Activated CD4-positive, alpha-beta T cell treated with anti-CD3 and anti-CD28 coated beads, Interleukin-2, Interleukin-6, amounts not matched to agents 100 ng/mL and 50 ng/mL, durations not matched to agents 16 hours and 8 hours (primary cell): ENCODE results near the gene FNIP2.
A peak's percentile ranks its signal among the peaks of the same experiment; 100 is the strongest.
"Not testable (repeated sequence)": the region's sequence is repeated elsewhere in the genome, so short reads cannot be mapped to it uniquely, and the experiment has no call there.

Experiments
- DNase-seq: peaks from one replicate; pipeline ENCODE4 v3.0.0-alpha.2; 2020

FNIP2 gene

GRCh38 chr4:158817562-158818296 lies 48.9 kb downstream of the FNIP2 start:
- DNase-seq = no peak

- no peak for DNase-seq
Measured at GRCh38 chr4:158818560-158819140, 49.8 kb downstream of the FNIP2 start.

- DNase-seq = no peak
Measured at GRCh38 chr4:158819942-158820786, 51.3 kb downstream of the FNIP2 start.

- peak; percentile 73 for DNase-seq
Measured at GRCh38 chr4:158821228-158821971, 52.6 kb downstream of the FNIP2 start.

- DNase-seq = no peak
Measured at GRCh38 chr4:158822348-158822747, 53.5 kb downstream of the FNIP2 start.

DNA sequence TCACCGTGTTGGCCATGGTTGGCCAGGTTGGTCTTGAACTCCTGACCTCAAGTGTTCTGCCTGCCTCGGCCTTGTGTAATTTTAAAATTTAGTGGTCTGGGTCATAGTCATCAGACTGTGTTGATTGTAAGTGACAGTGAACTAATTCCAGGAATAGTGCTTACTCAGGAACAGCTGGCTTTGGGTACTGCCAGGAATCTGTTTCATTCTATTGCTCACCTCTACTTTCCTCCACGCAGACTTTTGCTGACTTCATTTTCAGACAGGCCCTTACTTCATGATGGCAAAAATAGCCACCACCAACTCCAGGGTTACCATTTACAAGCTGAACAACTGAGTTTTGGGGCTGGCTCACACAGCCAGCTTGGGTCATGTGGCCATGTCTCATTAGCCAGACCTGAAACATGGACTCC lies 54.6 kb downstream of the FNIP2 start:
- DNase-seq = peak; percentile 68

- no peak for DNase-seq
Measured at GRCh38 chr4:158824425-158825274, 55.8 kb downstream of the FNIP2 start.

DNA sequence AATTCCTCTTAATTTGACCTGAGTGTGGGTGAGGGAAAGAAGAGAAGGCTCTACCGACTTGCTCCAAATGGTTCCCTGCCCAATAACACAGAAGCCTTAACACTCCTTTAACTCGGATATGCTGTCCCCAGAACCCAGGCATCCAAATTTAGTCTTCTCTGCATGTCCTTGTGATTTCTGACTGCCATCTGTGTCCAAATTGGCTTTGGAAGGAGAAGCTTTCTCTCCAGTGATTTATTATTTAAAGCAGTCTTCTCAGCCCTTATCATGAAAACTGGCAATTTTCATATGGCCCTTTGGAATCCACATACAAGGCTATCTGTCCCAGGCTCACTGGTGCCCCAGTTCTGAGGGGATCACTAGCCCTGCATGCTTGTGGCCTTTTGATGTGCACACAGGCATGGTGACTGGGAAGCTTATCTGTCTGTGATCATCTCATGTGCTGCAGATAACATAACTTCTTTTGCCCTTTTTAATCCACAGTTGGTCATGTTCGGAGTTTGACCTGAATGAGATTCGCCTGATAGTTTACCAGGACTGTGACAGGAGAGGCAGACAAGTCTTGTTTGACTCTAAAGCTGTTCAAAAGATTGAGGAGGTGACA lies 56.7 kb downstream of the FNIP2 start:
- DNase-seq = no peak

DNA sequence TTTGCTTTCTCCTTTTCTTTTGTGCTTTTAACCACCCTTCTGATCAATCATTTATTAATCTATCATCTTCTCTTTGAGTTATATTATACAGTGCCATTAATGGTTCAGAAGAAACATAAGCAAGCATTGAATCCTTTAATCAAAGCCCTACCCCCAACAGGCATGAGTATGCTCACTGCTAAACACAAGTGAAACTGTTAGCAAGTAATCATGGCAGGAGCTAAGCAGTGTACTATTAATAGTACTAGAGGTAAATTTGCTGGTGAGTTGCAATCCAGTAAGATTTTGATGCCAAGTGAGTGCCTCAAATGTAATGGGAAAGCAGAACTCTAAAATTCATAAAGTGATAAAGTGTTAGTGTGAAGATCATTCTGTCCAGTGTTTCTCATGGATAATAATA lies 57.2 kb downstream of the FNIP2 start:
- no peak for DNase-seq

GRCh38 chr4:158826882-158827281 lies 58.1 kb downstream of the FNIP2 start:
- no peak for DNase-seq

GRCh38 chr4:158827543-158827981 lies 58.7 kb downstream of the FNIP2 start:
- no peak for DNase-seq

GRCh38 chr4:158828151-158828550 lies 59.3 kb downstream of the FNIP2 start:
- DNase-seq = not testable (repeated sequence)

- no peak for DNase-seq
Measured at GRCh38 chr4:158829254-158829653, 60.4 kb downstream of the FNIP2 start.

GRCh38 chr4:158833602-158834001 lies 64.8 kb downstream of the FNIP2 start:
- no peak for DNase-seq

- DNase-seq = no peak
Measured at GRCh38 chr4:158835226-158836001, 66.6 kb downstream of the FNIP2 start.

DNA sequence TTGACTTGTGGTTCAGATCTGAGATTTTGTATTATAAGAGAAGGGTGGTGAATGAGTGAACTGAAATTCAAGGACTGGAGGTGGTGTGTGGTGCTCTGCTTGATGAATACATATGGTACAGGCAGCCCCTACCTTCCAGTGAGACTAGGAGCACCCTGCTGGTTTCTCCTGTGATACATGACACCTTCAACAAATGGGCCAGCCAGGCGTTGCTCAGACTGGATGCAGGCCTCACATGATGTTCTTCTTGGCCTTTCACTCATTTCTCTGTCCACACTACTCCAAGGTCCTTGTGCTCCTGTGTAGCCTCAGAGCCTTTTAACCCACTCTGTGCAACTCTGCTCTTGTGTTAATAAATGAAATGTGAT lies 67.2 kb downstream of the FNIP2 start:
- no peak for DNase-seq

DNA sequence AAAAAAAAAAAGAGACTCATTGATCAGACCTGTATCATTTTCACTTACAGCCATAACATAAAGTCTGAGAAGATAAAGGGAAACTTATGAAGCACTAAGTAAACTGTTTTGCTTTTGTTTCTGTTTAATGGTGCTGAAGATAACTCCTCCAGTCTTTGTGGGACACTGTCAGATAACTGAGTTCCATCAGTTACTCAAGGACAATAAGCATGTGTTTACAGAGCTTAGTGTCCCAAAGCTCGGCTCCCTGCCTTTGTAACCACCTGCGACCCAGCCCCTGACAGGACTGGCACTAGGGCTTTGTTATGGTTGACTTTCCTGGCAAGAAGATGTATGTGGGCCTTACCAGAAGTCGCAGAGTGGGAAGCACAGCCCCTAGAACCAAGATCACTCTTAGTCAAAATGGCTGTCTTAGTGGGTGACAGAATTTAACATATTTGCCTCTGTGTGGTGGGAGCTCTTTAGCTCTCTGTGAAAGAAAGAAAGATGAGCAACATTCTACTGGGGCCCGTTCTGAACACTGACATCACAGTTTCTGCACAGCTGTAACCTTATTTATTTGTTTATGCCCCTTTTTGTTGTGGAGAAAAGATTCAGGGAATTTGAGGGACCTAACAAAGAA lies 68.1 kb downstream of the FNIP2 start:
- DNase-seq = no peak

DNA sequence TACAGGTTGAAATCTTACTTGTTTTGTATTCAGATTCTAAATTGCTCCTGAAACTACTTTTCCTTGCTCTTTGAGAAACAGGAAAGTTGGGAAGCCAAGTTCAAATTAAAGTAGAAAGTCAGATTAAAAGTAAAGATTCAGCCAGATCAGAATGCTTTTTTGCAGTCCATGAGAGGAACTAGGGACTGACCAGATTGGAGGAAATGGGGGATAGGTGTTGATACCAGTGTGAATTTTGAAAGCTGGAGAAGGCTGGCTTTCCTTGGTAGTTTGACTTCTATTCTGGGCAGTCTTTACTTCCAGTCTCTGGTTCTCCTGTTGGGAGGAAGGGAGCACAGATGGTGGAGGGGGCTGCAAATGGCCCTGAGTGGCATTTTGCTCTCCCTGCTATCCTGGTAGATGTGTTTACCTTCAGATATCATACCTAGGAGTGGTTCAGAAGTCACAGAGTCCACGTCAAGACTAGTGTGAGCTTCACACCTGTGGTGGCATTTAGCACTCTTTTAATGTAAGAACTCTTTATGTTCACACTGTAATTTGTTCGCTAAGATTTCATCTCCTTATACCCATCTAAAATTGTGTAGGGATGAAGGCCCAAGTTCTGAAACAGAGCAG lies 68.8 kb downstream of the FNIP2 start:
- no peak for DNase-seq

- no peak for DNase-seq
Measured at GRCh38 chr4:158840131-158840530, 71.3 kb downstream of the FNIP2 start.

DNA sequence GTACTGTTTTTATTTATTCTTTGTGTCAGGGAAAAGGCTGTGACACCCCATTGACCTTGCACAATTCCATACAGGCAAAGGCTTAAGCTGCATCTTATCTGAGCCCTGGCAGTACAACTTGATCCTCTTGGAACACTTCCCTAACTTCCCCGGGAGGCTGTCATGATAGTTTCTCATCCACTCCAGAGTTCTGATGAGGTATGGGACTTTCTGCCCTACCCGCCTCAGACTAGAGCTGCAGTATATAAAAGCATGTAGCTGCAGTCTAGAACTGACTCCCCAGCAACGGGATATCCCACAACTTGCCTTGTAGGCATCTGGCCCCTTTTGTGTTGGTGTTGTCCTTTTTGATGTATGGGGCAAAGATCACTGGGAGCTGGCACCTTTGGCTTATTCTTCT lies 72.7 kb downstream of the FNIP2 start:
- no peak for DNase-seq
